HG03064 (cell line): ENCODE measurements around the gene POLR1E.

Experiments used
- ATAC-seq: cut with Tn5 transposase; IDR thresholded peaks from one replicate; pipeline ENCODE4 v1.9.1; 2021; ENCODE audit warnings: low read depth; ENCODE audit not compliant: unreplicated experiment

The POLR1E gene

DNA sequence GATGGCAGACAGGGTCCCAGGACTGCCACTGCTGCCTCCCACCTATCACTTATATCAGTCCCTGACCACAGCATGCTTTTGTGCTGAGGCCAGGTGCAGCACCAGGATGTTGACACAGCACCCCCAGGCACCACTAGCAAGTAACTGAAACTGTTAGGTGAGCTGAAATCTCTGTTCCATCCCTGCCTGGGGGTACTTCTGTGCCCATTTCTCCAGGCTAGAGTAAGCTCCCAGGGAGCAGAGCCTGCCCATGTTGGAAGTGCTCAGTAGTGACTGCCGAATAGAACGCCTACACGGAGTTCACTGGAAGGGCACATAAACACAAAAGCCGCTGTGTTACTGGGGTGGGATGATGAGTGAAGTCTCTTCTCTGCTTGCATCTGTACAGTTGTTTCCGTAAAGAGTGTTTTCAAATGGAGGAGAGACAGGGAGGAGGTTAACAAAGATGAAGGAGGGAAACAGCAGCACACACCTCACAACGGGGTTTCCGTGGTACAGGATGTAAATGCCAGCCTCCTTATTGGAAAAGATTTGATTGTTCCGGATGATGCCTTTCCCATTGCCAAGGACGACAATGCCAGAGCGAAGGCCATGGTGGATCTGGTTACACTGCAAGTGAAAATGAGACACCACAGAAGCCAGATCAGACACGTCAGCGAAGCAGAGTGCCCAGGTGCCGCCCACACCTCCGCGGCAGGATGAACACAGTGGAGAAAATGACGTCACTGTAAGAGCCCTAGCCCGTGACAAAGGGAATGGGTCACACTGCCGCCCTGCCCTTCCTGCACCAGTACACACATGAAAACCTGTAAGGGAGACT is 43.1 kb downstream of the POLR1E start:
- no peak for ATAC-seq

DNA sequence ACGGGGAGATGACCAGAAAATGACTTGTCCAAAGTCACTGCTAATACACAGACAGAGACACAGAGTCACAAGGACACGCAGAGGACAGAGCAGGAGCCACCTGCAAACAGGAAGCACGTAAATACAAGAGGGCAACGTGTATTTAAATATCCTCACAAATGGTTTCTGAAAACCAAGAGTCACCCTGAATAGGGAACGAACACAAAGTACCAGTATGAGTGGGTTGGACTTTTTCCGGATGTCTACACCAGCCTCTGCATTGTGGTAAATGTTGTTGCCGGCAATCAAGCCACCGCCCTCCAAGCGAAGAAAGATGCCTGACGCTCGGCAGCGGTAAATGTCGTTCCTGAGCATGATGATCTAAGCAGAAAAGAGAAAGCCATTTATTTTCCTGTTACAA is 46.0 kb downstream of the POLR1E start:
- no peak for ATAC-seq

DNA sequence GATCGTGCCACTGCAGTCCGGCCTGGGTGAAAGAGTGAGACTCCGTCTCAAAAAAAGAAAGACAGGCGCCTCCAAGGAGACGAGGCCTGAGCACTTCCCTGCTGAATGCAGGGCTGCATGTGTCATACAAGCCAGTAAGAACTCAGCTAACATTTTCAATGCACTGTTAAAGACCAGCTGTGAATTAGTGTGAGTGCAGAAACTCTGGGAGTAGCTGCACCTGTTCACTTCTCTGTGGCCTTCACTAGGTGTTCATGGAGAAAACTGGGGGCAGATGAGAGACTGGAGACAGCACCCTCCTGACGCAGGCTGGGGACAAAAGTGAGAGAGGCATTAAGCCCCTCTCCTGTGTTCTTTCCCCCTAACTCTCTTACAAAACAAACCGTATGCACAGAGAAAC is 48.7 kb downstream of the POLR1E start:
- no peak for ATAC-seq

DNA sequence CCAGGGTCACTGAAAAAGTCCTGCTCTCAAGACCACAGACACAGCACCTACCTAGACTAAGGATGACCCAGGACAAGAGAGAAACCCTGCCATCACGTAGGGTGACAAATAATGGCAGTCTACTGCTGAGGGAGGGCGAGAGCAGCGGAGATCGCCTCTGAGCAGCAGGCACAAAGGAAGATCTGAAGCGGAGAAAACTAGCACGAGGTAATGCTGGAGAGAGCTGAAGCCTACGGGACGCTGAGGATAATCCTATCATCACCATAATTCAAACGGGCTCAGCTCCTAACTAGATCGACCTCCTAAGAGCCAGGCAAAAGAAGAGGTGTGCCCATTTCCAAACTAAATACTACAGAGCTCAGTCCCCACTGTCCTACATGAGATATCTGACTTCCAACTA is 49.2 kb downstream of the POLR1E start:
- ATAC-seq: no peak

DNA sequence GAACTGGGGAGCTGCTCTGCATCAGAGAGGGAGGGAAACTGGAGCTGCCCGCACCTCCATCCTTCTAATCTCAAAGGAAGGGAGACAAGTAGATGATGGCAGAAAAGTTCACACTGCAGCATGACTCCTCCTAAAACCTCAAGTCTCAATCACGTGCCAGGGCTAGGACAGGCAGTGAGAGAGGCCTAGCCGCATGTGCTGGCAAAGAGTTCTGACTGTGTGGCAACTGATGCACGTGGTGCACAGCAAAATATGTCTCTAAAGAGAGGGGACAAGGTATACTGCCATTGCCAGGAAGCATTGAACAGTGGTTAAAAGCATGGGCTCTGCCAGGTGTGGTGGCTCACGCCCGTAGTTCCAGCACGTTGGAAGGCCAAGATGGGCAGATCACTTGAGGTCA is 52.4 kb downstream of the POLR1E start:
- ATAC-seq: no peak

DNA sequence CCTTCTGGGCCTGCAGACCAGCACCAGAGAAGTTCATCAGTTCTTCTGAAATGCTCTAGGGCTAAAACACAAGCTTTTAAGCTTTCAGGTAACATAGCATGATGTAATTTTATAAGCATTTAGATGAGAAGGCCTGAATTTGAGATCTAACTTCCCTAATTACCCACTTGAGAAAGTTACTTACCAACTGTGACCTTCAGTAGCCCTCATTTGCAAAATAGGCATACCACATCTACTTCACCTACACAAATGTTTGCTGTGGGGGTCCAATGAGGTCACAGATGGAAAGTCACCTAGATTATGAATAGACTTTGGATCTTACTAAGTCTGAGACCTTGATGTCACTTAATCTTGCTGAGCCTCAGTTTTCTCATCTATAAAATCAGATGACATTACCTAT is 53.9 kb downstream of the POLR1E start:
- ATAC-seq: no peak

DNA sequence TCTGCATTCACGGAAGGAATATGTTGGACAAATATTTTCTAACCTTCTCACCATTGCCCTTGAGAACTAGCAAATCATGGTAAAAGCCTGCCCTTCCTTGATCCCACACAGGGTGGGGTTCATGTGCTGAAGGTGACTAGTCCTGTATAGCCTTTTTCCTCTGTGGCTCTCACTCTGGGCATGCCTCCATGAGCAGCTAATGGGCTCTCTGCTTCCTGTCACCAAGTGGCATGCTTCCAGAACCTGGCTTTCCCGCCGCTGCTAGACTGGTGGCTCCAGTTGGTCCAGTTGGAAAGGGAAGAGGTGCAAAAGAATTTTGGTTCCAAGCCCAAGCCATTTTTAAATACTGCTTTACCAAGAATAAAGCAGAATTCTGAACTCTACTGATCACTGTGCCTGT is 54.9 kb downstream of the POLR1E start:
- ATAC-seq: no peak

DNA sequence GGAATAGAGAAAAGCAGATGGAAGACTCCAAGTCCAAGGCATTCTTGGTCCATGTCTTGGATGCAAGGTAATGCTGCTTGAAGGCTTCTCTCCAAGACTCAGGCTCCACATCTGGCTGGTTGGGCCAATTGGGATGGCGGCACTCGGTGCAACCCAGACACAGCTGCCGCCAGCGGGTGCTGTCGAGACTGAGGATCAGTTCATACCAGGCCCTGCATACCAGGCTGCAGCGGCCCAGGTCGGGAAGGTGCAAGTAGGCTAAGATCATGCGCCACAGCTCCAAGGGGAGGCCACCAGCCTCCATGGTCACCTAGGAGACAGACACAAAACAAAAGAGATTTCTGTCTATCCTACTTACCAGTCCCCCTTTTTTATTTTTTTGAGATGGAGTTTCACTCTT is 55.7 kb downstream of the POLR1E start:
- ATAC-seq: no peak

DNA sequence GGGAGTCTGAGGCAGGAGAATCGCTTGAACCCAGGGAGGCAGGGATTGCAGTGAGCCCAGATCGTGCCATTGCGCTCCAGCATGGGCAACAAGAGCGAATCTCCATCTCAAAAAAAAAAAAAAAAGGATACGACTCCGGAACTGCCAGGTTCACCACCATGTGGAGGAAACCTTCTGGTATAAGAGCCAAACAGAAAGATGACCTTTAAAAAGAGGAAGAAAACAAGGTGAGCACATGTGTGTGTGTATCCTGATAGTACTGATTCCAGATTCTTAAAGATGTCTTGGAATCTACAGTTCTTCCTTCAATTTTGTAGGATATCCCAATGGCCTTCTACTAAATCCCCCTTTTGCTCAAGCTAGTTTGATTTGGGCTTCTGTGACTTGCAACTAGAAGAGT is 56.7 kb downstream of the POLR1E start:
- no peak for ATAC-seq

DNA sequence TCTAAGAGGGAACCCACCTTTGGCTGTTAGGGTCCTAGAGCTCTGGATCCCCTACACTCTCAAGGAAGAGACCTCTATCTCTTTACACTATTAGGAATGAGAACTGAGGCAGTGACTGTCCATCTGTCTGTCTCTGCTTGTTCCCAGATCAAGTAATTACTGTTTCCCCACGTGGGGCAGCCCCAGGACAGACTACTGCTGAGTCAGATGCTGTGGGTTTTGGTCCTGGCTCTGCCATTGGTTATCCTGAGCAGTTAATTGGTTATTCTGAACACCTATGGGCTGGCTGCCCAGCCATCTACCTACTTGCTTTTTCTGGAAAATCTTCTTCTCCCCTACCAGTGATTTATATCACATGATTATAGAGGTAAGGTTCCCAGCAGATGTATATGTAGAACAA is 57.1 kb downstream of the POLR1E start:
- no peak for ATAC-seq

DNA sequence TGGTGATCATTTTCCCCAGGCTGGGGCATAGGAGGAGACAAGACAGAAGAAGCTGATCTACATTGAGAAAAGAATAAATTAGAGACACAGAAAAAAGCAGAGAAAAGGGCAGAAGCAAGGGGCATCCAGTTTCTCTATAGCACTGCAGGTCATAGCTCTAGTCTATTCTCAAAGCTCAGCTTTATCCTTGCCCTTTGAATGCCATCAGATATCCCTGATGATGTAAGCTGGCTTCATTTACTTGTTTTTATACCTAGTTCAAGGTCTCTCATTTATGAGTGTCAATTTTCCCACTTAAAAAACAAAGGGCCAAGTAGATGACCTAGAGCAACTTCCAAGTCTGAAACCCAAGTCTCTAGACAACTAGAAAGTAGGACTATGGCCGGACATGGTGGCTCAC is 57.7 kb downstream of the POLR1E start:
- ATAC-seq: no peak

DNA sequence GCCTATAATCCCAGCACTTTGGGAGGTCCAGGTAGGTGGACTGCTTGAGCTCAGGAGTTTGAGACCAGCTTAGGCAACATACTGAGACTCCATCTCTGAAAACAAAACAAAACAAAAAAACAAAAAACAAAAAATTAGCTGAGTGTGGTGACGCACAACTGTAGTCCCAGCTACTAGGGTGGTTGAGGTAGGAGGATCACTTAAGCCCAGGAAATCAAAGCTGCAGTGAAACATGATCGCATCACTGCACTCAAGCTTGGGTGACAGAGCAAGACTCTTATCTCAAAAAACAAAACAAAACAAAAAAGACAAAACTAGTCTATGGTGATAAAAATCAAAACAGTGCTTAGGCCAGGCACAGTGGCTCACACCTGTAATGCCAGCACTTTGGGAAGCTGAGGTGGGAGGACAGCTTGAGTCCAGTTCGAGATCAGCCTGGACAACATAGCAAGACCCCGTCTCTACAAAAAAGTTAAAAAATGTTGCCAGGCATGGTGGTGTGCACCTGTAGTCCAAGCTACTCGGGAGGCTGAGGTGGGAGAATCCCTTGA is 61.7 kb downstream of the POLR1E start:
- no peak for ATAC-seq

DNA sequence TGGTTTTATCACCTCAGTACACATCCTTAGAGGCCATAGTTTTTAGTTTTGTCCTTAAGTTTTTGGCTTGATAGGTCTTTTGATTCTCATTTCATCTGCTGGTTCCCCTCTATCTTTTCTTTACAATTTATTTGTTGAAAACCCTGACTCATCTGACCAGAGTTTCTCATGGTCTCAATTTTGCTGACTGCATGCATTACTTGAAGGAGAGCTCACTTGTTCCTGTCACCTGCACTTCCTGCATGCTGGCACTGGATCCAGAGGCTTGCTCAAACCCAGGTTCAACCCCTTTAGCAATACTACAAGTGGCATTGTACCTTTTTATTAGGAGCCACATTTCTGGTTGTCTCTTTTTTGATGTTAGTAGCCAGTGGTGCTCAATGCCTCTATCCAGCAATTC is 63.8 kb downstream of the POLR1E start:
- no peak for ATAC-seq

DNA sequence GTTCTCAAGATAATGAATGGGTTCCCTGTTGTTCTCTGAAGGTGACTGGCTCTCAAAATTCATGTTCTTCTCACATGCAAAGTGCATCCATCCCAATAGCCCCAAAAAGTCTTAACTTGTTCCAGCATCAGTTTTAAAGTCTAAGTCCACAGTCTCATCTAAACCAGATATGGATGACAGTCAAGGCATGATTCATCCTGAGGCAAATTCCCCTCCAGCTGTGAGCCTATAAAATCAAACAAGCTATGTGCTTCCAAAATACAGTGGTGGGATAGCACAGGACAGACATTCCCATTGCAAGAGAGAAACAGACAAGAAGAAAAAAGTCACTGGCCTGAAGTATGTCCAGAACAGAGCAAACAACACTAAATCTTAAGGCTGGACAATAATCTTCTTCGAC is 65.0 kb downstream of the POLR1E start:
- ATAC-seq: no peak

DNA sequence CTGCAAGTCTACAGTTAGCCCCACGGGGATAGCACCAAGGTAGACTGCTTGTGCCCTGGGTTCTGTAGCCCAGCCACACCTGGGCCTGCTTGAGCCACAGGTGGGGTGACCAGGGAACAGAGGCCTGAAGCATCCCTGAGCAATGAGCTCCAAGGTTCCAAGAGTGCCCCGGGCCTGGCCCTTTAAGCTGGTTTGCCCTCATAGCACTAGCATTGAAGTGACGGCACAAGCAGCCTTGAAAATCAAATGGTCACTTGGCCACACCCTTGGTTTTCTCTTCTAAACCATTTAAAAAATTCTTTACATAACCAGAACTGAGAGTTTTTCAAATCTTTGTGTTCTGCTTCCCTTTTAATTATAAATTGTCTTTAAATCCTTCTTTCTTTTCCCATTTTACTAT is 65.7 kb downstream of the POLR1E start:
- ATAC-seq: no peak

DNA sequence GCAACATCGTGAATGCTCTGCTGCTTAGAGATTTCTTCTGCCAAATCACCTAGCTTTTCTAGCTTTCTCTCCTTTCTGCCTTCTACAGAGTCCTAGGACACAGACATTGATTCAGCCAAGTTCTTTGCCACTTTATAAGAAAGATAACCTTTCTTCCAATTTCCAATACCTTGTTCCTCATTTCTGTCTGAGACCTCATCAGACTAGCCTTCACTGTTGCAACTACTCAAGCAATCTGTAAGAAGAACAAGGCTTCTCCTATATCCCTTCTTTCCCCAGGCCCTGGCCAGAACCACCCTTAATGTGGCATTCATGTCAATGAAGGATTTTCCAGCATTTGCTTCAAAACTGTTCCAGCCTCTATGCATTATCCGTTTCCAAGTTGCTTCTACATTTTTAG is 66.1 kb downstream of the POLR1E start:
- no peak for ATAC-seq
